Body of pancreas (tissue), 4 donors: ENCODE measurements around the gene ZSCAN5A. TPM values are rescaled to one million over a fixed set of nuclear protein-coding genes. Genes with fewer than 3 reads are reported as not detected.
"Not testable (repeated sequence)": the region's sequence is repeated elsewhere in the genome, so short reads cannot be mapped to it uniquely, and the experiment has no call there.

Experiments
- ATAC-seq: fragments of 150-250 bp; one replicate; pipeline ENCODE4 v1.9.1; 2016
- DNase-seq, 4 donors: peaks; one replicate each; pipeline ENCODE4 v3.0.0-alpha.2; 2019
- H3K27ac ChIP-seq, 4 donors: fragments of 200-600 bp; sonication (generic); 1 replicate in 3 of 4; 2 replicates in 1 of 4; pipeline versions ENCODE4 v1.5.1 to v1.6.1; 2016 to 2019; ENCODE audit warnings: mild to moderate bottlenecking in 1 of 4, mixed read lengths in 1 of 4, moderate library complexity in 1 of 4
- H3K27me3 ChIP-seq, 2 donors: fragments of 200-600 bp; sonication (generic); one replicate each; pipeline ENCODE4 v1.6.0; 2016; ENCODE audit warnings: mild to moderate bottlenecking in 1 of 2
- H3K36me3 ChIP-seq, 2 donors: fragments of 200-600 bp; sonication (generic); replicated peaks in 1 of 2; 2 replicates each; pipeline ENCODE4 v1.5.1; 2016; ENCODE audit warnings: low read depth in 2 of 2; ENCODE audit not compliant: insufficient read depth in 1 of 2
- H3K4me1 ChIP-seq: fragments of 200-600 bp; sonication (generic); one replicate; pipeline ENCODE4 v1.6.0; 2016
- H3K4me3 ChIP-seq, 2 donors: fragments of 200-600 bp; sonication (generic); 1 replicate in 1 of 2; 2 replicates in 1 of 2; pipeline ENCODE4 v1.5.1; 2016 to 2019
- H3K9me3 ChIP-seq, 3 donors: fragments of 200-600 bp; sonication (generic); 1 replicate in 2 of 3; 2 replicates in 1 of 3; pipeline ENCODE4 v1.5.1; 2016
- CTCF ChIP-seq, 7 experiments: fragments of 450-650 bp in 4 of 7; fragments of 200-600 bp in 3 of 7; sonication (generic) in 3 of 7; IDR thresholded peaks; one replicate each; pipeline ENCODE4 v1.5.1; 2016 to 2019; ENCODE audit warnings: antibody characterized with exemption in 7 of 7
- POLR2A ChIP-seq, 3 donors: fragments of 450-650 bp; IDR thresholded peaks; one replicate each; pipeline ENCODE4 v1.6.1; 2016; ENCODE audit warnings: antibody characterized with exemption in 3 of 3, mild to moderate bottlenecking in 2 of 3
- WGBS, 2 donors: methylation state at CpG; one replicate each; pipeline ENCODE4 v1.1.5; 2017; 5-methylcytosine and 5-hydroxymethylcytosine counted together
- intact Hi-C: fragments of 100-400 bp; cut with DNase I; formaldehyde crosslinking; loops from one replicate; pipeline ENCODE4 v1.15.1; 2023
- total RNA-seq, 2 donors: library from RNA; depleted of rRNA; stranded (reverse); fragments of >200 nt; gene quantifications; one replicate each; pipeline ENCODE4 v1.1.0, GENCODE V29; 2016

ZSCAN5A gene
- total RNA-seq, 2 donors from 2014 or later = 4.9 to 7.3 TPM

GRCh38 chr19:56341948-56342347 is 27.3 kb upstream of the ZSCAN5A start:
- ATAC-seq = no peak
- intact Hi-C loops = no loop called here
- no peaks in the 10 kb centered on the region for H3K4me1 ChIP-seq

GRCh38 chr19:56339031-56339430 is 24.4 kb upstream of the ZSCAN5A start:
- H3K36me3 ChIP-seq, intact Hi-C loops, DNase-seq, ATAC-seq, H3K4me1 ChIP-seq, H3K27me3 ChIP-seq, H3K4me3 ChIP-seq, H3K9me3 ChIP-seq, H3K27ac ChIP-seq: not testable (repeated sequence)
- 90 to 95% methylated on average over 8 of the region's 10 CpGs for WGBS, 2 donors

More at GRCh38 chr19:56341948-56342347, 27.3 kb upstream of the ZSCAN5A start:
- H3K27ac ChIP-seq = no peak overlapping the region
- H3K9me3 ChIP-seq = no peaks in the 10 kb centered on the region
- H3K4me3 ChIP-seq = no peak overlapping the region
- no peaks in the 10 kb centered on the region for H3K27me3 ChIP-seq
- no peaks in the 10 kb centered on the region for H3K36me3 ChIP-seq
- DNase-seq = no peak
- TF ChIP-seq CTCF (IDR thresholded peaks at IDR 0.05) (no peak), POLR2A (IDR thresholded peaks at IDR 0.05) (no peak)

- H3K4me3 ChIP-seq, intact Hi-C loops, H3K27me3 ChIP-seq, H3K9me3 ChIP-seq, DNase-seq, ATAC-seq, H3K36me3 ChIP-seq, H3K4me1 ChIP-seq, H3K27ac ChIP-seq: not testable (repeated sequence)
- WGBS, 2 donors = 65 to 66% methylated on average over 4 to 8 of the region's 8 CpGs
Measured at GRCh38 chr19:56337077-56337476, 22.4 kb upstream of the ZSCAN5A start.

GRCh38 chr19:56335371-56335770 is 20.7 kb upstream of the ZSCAN5A start:
- H3K4me1 ChIP-seq, intact Hi-C loops, H3K36me3 ChIP-seq, H3K4me3 ChIP-seq, ATAC-seq, H3K27ac ChIP-seq, H3K27me3 ChIP-seq, H3K9me3 ChIP-seq, DNase-seq: not testable (repeated sequence)

- Histone ChIP-seq H3K9me3 (no peaks in the 10 kb centered on the region), H3K27me3 (no peaks in the 10 kb centered on the region), H3K4me3 (no peak overlapping the region), H3K36me3 (no peaks in the 10 kb centered on the region), H3K27ac (no peak overlapping the region), H3K4me1 (no peaks in the 10 kb centered on the region)
- intact Hi-C loops = no loop called here
- no peak for ATAC-seq
- TF ChIP-seq CTCF (IDR thresholded peaks at IDR 0.05) = peak in 6 of 7 experiments; percentile 38 to 64 (median 58)
- no peak for TF ChIP-seq POLR2A (IDR thresholded peaks at IDR 0.05)
- peak; percentile 43 to 65 (median 46) for DNase-seq
Measured at GRCh38 chr19:56333506-56333905, 18.9 kb upstream of the ZSCAN5A start.

- Histone ChIP-seq H3K27ac (no peak overlapping the region), H3K4me1 (no peaks in the 10 kb centered on the region), H3K9me3 (no peaks in the 10 kb centered on the region), H3K36me3 (no peaks in the 10 kb centered on the region), H3K4me3 (no peak overlapping the region), H3K27me3 (no peaks in the 10 kb centered on the region)
- no peak for ATAC-seq
- no peak for DNase-seq
- TF ChIP-seq CTCF (IDR thresholded peaks at IDR 0.05) = no peak
- TF ChIP-seq POLR2A (IDR thresholded peaks at IDR 0.05) = no peak
- intact Hi-C loops = no loop called here
Measured at GRCh38 chr19:56332695-56333094, 18.1 kb upstream of the ZSCAN5A start.
